HG03045 (cell line): ENCODE results near the gene GUCA2B.

ENCODE experiments used
- ATAC-seq: cut with Tn5 transposase; IDR thresholded peaks from one replicate; pipeline ENCODE4 v1.9.1; 2021; ENCODE audit warnings: mild to moderate bottlenecking, moderate library complexity; ENCODE audit not compliant: unreplicated experiment

GUCA2B gene

DNA sequence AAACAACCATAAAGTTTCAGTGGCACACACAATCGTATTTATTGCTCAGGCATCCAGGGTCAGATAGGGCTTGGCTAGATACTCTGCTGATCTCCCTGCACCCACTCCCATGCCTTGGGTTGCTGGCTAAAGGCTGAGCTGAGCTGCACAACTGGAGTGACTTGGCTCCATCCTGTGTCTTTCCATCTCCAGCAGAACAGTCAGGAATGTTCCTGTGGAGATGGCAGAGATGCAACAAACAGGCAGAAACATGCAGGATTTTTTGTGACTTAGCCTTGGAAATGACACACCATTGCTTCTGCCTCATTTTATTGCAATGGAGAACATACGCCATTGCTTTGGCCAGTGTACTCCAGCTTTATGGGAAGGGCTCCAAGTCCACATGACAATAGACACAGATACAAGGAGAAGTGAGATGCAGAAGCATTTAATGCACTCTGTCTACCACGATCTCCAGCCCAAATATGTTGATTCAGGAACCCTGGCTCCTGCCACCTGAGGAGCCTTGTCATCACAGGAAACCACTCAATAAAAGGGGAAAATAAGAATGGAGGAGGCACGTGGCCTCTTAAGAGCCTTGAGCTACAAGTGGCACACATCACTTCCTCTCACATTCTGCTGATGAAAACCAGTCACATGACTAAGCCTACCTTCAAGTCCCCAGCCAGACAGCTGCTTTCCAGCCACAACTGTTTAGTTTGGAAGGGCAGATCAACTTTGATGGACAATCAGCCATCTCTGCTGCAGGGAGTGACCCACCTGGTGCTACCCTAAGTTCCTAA is 10.1 kb upstream of the GUCA2B start:
- no peak for ATAC-seq

DNA sequence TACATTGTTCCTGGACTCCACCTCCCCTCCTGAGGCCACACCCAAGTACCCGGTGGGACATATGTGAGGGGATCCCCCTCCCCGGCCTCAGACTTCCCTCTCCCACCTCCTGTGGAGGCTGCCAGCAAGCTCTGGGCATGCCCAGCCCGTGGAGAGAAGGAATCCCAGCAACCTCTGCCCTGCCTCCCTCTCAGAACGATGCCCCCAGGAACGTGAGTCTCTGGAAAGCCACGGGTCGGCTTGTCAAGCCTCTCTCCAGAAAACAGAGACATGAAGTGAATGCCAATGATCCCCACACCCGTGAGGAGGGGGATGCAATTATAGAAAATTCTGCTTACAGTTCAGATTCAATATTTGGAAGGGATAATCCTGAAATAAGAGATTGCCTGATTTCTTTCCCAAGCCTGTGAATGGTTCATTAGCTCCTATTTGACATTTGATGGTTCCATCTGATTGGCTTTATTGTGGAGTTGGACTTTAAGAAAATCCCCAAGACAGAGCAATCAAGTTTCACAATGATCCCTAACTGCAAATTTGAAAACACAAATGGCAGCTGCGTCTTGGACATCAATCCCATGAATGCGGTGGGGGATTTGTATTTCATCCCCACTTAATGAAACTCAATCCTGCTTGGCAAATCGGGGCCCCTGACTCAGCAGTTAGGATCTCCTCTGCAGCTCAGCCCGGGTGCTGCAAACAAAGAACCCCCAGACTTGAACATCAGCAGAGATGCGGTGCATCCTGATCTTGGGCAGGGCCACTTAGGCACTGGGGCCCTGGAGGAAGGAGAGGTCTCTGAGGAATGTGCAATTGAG is 9.1 kb upstream of the GUCA2B start:
- no peak for ATAC-seq

DNA sequence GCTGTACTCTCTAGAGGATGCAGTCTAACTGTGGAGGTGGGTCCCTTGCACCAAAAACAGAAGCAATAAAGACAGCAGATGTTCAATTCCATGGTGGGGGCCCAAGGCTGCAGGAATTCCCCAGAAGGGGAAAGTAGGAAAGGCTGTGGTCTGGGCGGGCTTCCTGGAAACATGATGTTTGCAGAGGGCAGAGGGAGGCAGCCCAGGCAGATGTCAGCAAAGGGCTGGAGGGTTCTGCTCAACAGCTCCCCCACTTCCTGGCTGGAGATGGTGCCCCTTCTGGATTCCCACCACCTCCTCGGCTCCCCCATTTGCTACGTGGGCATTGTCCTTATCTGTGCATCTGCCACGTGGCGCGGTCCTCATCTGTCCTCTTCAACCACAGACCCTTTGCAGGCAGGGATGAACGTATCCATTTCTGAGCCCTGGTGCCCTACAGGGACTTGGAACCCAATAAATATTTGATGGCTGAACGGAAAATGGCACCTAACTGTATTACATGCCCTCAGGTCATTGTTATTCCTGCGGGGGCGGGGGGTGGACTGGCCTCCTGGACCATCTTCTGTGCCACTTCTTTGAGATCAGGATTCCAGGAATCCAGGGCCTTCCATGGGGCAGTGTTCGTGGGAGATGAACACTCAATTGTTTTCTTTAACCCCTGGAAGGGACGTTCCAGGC is 8.4 kb upstream of the GUCA2B start:
- ATAC-seq, result no peak

DNA sequence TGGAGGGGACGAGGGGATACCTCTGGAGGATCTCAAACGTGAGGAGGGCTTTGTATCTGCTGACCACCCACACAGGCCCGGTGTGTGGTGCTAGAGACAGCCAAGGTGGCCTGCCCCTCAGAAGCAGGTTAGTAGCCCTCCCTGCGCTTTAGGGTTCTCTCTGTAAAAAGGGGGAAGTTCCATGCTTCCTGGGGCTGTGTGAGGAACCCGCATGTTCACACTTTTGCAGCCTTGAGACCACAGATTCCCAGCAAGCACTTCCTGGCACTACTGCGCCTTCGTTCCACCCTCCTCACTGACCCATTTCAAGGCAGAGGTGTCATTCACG is 7.9 kb upstream of the GUCA2B start:
- no peak for ATAC-seq

DNA sequence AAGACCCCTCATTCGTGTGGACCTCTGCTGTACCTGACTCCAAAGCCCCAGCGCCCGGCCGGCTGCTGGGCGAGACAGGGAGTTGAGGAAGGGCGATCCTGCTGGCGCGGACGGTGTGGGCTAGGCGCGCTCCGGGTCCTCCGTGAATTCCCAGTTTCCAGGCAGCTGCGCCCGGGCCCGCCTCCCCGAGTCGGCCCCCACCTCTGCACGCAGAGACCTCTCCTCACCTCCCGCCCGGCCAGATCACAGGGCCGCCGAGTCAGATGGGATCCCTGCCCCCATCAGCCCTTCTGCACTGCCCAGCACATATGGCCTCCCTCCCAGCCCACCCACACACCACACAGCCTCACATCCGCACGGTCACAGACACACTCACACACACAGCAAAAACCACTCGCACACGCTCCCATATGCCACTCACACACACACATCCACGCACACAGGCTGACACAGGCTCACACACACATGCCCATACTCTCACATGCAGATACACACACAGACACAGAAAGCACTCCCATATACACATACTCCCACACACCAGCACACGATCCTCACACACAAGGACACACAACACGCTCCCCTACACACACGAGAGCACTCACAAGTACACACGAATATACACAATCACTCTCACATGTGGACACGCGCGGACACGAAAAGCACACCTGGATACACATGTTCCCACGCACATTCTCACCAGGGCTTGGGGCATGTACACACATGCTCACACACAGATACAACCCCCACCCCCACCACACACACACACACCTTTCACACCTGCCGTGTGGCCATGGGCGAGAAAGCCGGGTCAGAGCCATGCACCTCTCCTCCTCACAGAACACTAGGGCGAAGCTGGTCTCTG is 7.2 kb upstream of the GUCA2B start:
- no peak for ATAC-seq

DNA sequence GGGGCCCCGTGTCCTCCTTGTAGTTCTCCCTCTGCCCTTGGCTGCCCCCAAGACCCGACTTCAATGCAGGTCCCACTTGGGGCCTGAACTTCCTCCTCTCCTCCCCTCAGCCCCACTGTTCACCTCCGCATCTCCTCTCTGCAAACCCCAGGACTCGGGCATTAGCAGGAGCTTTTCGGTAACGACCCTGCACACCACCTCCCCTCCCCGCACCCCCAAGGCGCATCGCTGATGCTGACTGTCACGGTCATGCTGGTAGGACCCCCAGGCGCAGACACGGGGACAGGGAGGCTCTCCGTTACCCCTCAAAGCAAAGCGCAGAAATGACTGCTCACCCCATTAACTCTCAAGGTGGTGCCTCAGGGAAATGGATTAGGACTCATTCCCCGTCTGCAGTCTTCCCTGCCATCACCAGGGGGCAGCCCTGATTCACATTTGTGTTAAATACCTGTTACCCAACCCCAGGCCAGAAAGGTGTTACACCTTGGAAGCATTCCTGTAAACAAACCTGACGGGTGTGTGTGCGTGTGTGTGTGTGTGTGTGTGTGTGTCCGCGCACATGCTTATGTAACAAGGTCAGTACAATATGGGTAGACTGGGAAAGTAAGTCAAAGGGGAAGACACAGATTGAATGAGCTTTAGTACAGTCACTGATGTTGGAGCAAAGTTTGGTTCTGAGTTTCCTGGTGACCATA is 6.4 kb upstream of the GUCA2B start:
- no peak for ATAC-seq

DNA sequence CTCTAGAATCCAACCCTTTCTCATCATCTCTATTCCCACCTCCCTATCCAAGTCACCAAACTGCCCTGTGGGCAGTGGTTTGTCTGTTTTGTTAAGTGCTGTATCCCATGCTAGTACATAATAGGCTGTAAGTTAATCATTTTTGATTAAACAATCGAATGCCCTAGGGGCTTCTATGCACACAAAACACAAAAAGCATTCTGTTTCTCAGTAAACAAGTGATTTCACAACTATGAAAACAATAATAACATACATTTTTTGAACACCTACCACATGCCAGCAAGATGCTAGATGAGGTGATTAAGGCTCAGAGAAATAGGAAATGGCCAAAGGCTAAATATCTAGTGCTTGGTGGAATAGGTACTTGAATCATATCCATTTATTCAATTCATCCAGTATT is 5.0 kb upstream of the GUCA2B start:
- ATAC-seq, result no peak

DNA sequence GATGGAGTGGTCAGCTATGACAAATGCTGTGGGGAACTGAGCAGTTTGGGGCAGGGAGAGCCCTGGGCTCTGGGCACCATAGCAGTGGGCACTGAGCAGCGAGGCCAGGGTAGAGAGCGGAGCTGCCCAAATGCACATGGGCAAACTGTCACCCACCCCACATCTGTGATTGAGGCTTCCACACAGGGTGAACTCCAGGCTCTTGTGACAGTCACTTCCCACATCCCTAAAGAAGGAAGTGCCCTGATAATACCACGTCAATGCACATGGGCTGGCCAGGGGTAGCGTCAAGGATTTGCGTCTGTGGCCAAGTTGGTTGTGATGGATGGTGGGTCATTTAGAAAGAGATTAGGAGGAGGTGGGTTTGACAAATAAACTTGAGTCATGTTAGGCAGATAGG is 2.6 kb upstream of the GUCA2B start:
- ATAC-seq, result no peak

DNA sequence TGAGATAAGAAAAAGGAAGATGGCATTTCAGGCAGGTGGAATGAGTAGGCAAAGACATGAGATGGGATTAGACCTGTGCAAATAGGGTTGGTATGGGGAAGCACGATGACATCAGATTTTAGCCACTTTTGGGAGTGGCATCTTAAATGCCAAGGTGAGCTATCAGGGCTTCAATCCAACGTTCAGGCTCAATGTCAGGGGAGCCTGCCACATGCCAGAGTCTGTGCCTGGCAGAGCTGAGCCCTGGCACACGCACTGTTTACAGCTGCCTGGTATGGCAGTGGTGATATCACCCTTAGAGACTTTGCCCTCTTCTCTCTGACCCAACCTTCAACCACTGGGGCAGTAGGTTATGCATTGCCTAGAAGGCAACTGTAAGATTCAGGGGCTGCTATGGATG is 1.1 kb upstream of the GUCA2B start:
- ATAC-seq, result no peak

DNA sequence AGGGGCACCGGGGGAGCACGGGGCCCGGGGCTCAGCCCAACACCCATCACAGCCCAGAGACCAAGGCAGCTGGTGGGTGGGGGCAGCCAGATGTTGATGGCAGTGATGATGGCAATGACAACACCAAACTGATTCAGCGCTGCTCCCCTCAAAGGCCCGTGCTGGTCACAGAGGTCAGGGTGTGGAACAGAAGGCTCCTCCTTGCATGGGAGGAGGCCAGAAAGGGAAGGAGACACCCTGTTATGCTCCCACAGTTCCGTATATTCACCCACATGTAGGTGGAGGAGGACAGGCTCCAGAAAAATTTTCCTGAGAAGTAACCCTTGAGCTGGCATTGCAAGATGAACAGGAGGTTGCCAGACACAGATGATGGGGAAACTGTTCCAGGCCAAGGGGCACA is 414 bp downstream of the GUCA2B start:
- ATAC-seq, result no peak

DNA sequence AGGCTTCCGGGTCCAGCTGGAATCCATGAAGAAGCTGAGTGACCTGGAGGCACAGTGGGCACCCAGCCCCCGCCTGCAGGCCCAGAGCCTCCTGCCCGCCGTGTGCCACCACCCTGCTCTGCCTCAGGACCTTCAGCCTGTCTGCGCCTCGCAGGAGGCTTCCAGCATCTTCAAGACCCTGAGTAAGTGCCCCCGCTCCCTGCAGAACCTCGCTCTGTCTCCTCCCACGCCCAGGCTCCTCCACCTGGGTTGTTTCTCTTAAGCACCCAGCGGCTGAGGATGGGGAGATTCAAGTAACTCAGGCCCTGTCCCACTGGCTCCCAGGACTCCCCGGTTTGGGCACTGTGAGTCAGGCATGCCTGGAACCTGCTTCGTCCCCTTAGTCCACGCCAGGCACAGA is 1.5 kb downstream of the GUCA2B start:
- no peak for ATAC-seq

DNA sequence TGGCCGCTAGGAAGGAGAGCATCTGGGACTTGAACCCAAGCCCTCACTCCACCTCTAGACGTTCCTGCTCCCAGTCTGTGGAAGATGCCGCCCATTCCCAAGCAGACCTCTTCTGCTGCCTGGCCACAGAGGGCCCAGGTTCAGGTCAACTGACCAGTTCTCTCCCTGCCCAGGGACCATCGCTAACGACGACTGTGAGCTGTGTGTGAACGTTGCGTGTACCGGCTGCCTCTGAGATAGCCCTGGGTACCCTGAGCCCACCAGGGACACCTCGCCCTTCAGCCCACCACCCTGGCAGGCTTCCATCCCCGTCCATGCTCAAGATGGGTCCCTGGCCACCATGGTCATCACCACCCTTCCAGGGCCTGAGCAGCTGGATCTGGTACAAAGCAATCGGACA is 2.2 kb downstream of the GUCA2B start:
- ATAC-seq, result no peak

DNA sequence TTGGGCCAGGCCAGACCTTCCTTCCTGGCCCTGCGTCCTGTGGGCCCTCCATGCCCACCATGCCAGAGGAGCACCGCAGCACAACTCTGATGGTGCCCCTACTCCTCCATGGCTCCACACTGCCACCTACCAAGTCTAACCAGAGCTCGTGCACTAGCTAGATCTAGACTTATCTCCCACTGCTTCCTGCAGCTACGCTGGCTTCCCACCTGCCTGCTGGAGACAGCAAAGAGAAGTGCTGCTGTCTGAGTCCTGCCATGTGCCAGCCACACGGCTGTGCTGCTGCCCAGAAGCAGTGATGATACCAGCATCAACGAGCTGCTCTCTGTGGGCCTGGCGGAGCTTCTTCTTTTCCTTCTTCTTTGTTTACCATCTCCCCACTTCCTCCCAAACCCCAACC is 4.5 kb downstream of the GUCA2B start:
- ATAC-seq, result no peak

DNA sequence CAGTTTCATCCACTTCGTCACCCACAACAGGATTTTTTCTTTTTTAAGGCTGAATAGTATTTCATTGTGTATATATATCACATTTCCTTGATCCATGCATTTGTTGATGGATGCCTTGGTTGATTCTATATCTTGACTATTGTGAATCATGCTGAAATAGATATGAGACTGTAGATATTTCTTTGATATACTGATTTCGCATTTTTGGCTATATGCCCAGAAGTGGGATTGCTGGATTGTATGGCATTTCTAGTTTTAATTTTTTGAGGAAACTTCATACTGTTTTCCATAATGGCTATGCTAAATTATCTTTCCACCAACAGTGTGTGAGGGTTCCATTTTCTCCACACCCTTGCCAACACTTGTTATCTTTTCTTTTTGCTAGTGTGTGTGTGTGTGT is 5.0 kb downstream of the GUCA2B start:
- ATAC-seq, result no peak

DNA sequence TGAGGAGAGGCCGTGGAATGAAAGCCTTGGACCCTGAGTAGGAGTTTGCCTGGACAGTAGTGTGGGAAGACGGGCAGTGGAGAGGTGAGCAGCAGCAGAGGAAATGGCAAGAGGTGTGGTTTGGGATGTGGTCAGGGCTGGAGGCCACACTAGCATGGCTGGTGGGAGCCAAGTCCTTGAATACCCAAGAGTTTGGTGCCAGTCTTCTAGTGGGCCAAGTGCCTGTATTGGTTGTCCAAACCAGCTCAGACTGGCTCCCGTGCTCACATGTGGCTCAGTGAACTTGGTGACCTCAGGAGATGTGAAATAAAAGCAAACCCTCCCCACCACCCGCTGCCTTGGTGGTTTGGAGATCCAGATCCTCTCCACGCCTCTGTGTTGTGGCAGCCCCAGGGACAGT is 9.0 kb downstream of the GUCA2B start:
- no peak for ATAC-seq

DNA sequence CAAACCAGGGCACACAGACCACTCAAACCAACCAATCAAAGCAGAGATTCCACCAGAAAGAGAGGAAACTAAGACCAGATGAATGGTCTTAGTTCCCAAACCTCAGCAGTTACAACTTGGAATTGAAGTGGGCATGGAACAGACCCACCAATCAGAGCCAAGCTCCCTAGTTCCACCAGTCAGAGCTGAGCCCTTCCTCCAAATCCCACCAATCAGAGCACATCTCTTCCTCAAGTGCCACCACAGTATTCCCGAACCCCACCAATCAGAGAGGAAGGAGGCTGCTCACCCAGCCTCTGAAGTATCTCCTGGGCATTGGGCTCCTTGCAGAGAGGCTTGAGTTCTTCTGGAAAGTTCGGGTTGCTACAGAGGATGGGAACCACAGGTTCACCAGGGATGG is 9.9 kb downstream of the GUCA2B start:
- ATAC-seq, result no peak

DNA sequence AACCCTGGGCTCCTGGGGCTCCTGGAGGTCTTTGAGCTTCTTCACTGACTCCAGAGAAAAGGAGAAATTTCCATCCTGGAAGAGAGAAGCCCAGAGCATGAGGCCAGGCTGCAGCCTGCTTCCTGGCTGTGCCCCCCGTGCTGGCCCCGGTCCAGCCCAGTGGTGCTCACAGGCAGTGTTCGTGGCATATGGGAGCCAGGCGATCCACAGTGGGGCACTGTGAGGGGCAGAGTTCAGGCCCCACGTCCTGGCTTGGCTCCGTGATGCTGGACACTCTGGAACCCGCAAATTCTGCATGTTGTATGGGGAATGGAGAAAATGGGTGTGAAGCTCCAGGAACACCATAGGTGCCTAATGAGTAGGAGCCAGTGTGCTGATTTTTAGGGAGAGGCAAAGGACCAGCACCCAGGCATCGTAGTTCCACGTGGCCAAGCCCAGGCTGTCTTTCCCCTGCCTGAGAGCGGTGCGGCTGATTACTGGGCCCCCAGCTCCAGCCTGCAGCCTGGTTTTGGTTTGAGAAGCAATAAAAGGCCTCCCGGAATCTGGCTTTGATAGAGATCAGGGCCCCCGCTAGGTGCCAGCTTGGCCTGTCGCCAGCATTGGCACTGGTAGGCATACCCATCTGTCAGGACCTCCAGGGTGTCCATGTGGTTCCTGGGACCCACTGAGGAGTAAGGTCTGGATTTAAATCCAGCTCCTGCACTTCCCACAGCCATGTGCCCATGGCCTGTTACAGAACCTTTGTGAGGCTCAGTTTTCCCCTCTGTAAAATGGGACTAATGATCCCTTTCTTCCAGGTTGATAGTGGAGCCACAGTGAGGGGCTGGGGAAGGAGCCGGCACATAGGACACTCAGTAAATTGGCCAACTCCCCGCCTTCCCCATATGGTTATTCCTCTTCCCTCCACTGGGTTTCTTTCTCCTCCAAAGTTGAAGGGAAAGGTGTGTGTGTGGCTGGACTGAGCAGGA is 10.6 kb downstream of the GUCA2B start:
- no peak for ATAC-seq

DNA sequence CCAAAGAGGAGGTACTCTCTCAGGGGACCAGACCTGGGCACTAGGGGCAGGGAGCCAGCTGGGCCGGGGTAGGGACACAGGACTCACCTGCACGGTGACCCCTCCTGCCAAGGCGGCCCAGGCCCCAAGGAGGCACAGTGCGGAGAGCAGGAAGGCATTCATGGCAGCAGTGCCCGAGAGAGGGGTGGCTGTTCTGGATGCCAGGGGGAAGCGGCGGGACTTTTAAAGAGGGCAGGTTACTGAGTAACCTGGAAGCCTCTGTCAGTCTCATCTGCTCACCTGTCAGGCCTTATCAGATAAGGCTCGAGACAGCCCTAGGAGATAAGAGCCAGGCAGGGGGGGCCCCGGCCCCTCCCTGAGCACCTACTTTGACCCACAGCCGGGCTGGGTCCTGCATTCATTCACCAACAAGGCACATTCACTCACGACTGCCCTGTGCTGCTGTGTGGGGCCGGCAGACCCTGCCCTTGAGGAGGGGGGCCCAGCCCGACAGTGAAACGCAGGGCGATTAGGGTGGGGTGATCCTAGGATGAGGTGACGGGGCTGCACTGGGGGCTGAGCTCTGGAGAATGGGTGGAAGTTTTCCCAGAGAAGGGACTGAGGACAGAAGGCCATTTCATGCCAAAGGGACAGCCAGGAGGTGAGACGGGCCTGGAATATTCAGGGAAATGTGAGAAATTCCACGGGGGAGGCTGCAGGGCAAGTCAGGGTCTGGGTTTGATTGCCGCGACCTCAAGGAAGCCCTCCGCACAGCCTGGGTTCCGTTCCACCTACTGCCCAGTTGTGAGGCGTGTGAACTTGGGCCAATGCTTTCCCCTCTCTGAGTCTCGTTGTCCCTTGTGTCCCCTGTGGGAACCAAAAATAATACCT is 11.6 kb downstream of the GUCA2B start, which contains the start of gene GUCA2A:
Gene GUCA2A, minus strand, starts transcription at position 195 of the 870 bp plus-strand sequence. Its CDS starts 33 bp downstream, at position 162.
- no peak for ATAC-seq
